HG03064 (cell line): ENCODE data around the gene COQ10A.

Source experiments
- ATAC-seq: cut with Tn5 transposase; IDR thresholded peaks from one replicate; pipeline ENCODE4 v1.9.1; 2021; ENCODE audit warnings: low read depth; ENCODE audit not compliant: unreplicated experiment

The COQ10A gene

DNA sequence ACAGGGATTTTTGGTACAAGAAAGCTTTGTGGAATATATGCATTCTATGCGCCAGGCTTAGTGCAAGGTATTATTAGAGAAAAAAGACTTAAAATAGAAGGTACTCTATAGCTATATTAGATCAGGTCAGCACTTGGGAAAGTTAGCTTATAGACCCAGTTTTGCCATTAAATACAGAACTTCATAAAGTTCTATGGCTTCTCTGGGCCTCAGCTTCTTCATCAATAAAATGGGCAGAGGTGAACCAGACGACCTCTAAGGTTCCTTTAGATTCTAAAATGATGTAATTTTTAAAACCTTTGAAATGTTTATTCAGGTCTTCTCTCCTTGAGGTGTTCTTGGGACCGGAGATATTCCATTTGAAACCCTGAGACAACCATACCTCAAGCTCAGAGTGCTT, 42.0 kb downstream of the COQ10A start:
- ATAC-seq, result no peak

DNA sequence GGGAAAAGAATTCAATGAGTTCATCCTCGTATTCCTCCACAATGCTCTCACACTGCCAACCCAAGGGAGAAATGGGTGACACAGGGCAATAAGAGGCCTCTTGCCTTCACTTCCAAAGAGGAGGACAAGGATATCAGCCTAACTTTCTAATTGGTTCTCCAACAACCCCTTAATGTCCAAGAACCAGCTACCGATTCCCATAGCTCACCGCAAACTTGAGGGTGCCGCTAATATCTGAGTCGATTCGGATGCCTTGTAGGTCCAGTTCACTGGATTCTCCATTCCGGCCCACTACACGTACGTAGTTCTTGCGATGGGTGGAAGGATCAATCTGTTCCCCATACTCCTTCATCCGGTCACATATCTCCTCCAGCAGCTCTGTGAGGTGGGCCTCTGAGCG, 44.3 kb downstream of the COQ10A start:
- no peak for ATAC-seq

DNA sequence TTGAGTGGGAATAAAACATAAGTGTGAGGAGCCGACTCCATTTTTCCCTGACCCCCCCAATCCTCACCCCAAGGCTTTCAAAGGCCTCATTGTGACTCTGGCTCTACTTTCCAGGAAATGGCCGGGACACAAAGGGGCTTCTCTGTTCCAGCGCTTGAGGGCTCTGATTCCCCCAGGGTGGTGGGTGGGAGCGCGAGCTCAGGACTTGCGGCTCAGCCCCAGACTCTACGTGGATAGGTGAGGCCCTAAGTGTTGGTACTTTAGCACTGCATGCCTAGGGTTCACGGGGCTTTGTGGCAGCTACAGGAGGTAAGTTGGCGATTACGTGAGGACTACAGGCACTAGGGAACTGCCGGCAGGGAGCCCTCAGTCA, 48.5 kb downstream of the COQ10A start:
- ATAC-seq, result no peak

DNA sequence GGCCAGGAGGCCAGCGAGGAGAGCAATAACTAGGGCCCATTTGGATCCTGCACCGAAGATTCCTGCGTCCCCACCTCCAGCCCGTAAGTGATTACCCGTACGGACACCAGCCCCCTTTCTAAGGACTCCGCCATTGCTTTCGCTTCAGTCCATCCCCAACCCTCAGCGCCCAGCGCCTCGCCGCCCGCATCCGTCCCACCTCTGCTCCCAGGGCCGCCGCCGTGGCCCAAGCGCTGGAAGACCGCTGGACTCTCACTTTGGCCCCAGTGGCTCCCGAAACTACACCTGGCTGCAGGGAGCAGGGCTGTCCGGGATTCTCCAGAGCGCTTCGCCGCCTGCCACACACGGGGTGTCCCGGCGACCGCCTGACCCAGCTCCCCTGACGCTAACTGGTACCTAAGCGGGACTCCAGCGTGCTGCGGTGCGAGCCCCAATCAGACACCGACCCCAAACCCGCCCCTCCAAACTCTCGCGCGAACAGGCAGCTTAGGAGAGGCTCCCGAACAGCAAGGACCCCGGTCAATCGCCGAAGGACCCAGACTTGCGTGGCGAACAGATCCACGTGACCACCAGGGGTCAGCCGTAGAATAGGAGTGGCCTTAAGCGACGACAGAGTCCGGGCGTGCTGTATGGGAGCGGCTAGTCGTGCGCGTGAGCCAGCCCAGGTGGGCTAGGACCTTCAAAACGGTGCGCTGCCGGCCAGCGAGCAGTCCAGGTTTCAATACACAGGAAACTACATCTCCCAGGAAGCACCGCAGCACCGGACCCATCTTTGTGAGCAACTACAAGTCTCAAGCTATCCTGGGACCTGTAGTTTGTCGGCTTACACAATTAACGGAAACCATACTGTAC, 49.1 kb downstream of the COQ10A start, which contains the start of gene CNPY2:
Gene CNPY2 (minus strand): TSS at position 367 of the 852 bp plus-strand sequence. CDS start 771 bp downstream, outside the sequence.
- ATAC-seq, result peak; percentile 87

DNA sequence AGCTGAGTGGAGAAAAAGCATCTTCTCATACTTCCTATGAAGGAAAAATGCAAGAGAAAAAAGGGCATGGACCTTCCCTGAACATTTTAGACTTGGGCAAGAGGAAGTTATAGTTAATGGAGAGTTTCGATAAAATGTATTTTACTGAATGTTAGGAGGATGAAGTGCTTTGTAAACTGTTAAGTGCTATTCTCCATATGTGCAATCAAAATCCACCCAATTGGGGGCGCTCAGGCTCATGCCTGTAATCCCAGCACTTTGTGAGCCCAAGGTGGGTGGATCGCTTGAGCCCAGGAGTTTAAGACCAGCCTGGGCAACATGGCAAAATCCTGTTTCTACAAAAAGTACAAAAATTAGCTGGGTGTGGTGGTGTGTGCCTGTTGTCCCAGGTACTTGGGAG, 50.9 kb downstream of the COQ10A start:
- ATAC-seq, result no peak
